ENCODE measurements around the gene POP4.

Gene POP4

GRCh38 chr19:29629836-29630534 is 23.9 kb downstream of the POP4 start:
- DNase-seq (ENCODE audit: low read depth in 2 of 2, low spot score in 1 of 2): no peak

GRCh38 chr19:29630655-29631054 is 24.6 kb downstream of the POP4 start:
- no peak for DNase-seq (ENCODE audit: low read depth in 2 of 2, low spot score in 1 of 2)

- no peak for DNase-seq (ENCODE audit: low read depth in 2 of 2, low spot score in 1 of 2)
These were observed 25.4 kb downstream of the POP4 start for GRCh38 chr19:29631450-29631849.

- DNase-seq (ENCODE audit: low read depth in 2 of 2, low spot score in 1 of 2): no peak
These were observed 27.9 kb downstream of the POP4 start for GRCh38 chr19:29634002-29634401.

- DNase-seq (ENCODE audit: low read depth in 2 of 2, low spot score in 1 of 2): no peak
These were observed 28.5 kb downstream of the POP4 start for GRCh38 chr19:29634423-29635130.

GRCh38 chr19:29635963-29636362 is 29.9 kb downstream of the POP4 start:
- DNase-seq (ENCODE audit: low read depth in 2 of 2, low spot score in 1 of 2): no peak

GRCh38 chr19:29636553-29637360 is 30.7 kb downstream of the POP4 start:
- DNase-seq (ENCODE audit: low read depth in 2 of 2, low spot score in 1 of 2): no peak

GRCh38 chr19:29639086-29639485 is 33.0 kb downstream of the POP4 start:
- no peak for DNase-seq (ENCODE audit: low read depth in 2 of 2, low spot score in 1 of 2)

- DNase-seq (ENCODE audit: low read depth in 2 of 2, low spot score in 1 of 2): no peak
These were observed 34.1 kb downstream of the POP4 start for GRCh38 chr19:29640231-29640630.

- DNase-seq (ENCODE audit: low read depth in 2 of 2, low spot score in 1 of 2): no peak
These were observed 35.5 kb downstream of the POP4 start for GRCh38 chr19:29641597-29641996.

- DNase-seq (ENCODE audit: low read depth in 2 of 2, low spot score in 1 of 2): no peak
These were observed 37.4 kb downstream of the POP4 start for GRCh38 chr19:29643361-29643935.

GRCh38 chr19:29644210-29644609 is 38.1 kb downstream of the POP4 start:
- DNase-seq (ENCODE audit: low read depth in 2 of 2, low spot score in 1 of 2): no peak

GRCh38 chr19:29645491-29645867 is 39.4 kb downstream of the POP4 start:
- no peak for DNase-seq (ENCODE audit: low read depth in 2 of 2, low spot score in 1 of 2)

- DNase-seq (ENCODE audit: low read depth in 2 of 2, low spot score in 1 of 2): no peak
These were observed 39.8 kb downstream of the POP4 start for GRCh38 chr19:29645911-29646310.

- DNase-seq (ENCODE audit: low read depth in 2 of 2, low spot score in 1 of 2): no peak
These were observed 44.8 kb downstream of the POP4 start for GRCh38 chr19:29650772-29651387.

GRCh38 chr19:29651622-29652394 is 45.7 kb downstream of the POP4 start:
- no peak for DNase-seq (ENCODE audit: low read depth in 2 of 2, low spot score in 1 of 2)

- no peak for DNase-seq (ENCODE audit: low read depth in 2 of 2, low spot score in 1 of 2)
These were observed 47.3 kb downstream of the POP4 start for GRCh38 chr19:29653398-29653797.

GRCh38 chr19:29655648-29656335 is 49.7 kb downstream of the POP4 start:
- DNase-seq (ENCODE audit: low read depth in 2 of 2, low spot score in 1 of 2): no peak

GRCh38 chr19:29658221-29658991 is 52.3 kb downstream of the POP4 start:
- no peak for DNase-seq (ENCODE audit: low read depth in 2 of 2, low spot score in 1 of 2)
